HCT116 (cell line): Measurements from ENCODE around the gene TEX264. TPM values are rescaled to one million over a fixed set of nuclear protein-coding genes. Genes with fewer than 3 reads are reported as not detected.

Experiments
- ATAC-seq: fragments of 200-7000 bp; cut with Tn5 transposase; 2 replicates; pipeline ENCODE4 v1.9.1; 2020; ENCODE audit warnings: mild to moderate bottlenecking, moderate library complexity
- BruUV-seq: library from RNA; stranded (reverse); fragments of 400-500 nt; replicated peaks from 2 replicates; lab custom pipeline; 2021; lab: Mats Ljungman, UMichigan
- CTCF ChIA-PET: fragments of 300-600 bp; sonication (Branson Sonifier 250); formaldehyde crosslinking; loops from one replicate; lab custom pipeline; 2021; ENCODE audit warnings: antibody characterized with exemption; lab: Charles Lee
- POLR2A ChIA-PET: fragments of 300-600, 350-600 bp; sonication (Branson Sonifier 250); formaldehyde crosslinking; loops from one replicate; lab custom pipeline; 2021; ENCODE audit warnings: antibody characterized with exemption; lab: Charles Lee
- RAD21 ChIA-PET, 2 experiments: fragments of 300-600 bp; sonication (Branson Sonifier 250); formaldehyde crosslinking; loops; one replicate each; lab custom pipeline; 2023; ENCODE audit warnings: low total read pairs in 2 of 2; ENCODE audit not compliant: uncharacterized antibody in 2 of 2, unreplicated experiment in 2 of 2, low non-redundant PET in 1 of 2; lab: Charles Lee
- DNase-seq: peaks from one replicate; pipeline ENCODE4 v3.0.0-alpha.2; 2010; ENCODE audit warnings: low read depth, low spot score
- H2AFZ ChIP-seq: fragments of 200-600 bp; shearing (Covaris generic), sonication (generic); 2 replicates; pipeline ENCODE4 v1.6.1; 2017; ENCODE audit warnings: low read depth, mixed run types, mixed read lengths, antibody characterized with exemption, low read length; ENCODE audit not compliant: poor library complexity, severe bottlenecking
- H3K27ac ChIP-seq: 2 replicates; pipeline ENCODE4 v1.5.1; 2012; ENCODE audit warnings: low read depth, low read length
- H3K27me3 ChIP-seq: fragments of 200-600 bp; sonication (generic); 2 replicates; pipeline ENCODE4 v1.6.1; 2016; ENCODE audit warnings: mixed run types, low read length, mixed read lengths; ENCODE audit not compliant: insufficient read depth
- H3K36me3 ChIP-seq, 2 experiments: fragments of 200-500 bp in 1 of 2; fragments of 200-600 bp in 1 of 2; sonication (Bioruptor generic) in 1 of 2; sonication (generic) in 1 of 2; 2 replicates each; pipeline versions ENCODE4 v1.5.1 to v1.6.1; 2014 to 2016; ENCODE audit warnings: low read length in 2 of 2, inconsistent platforms in 1 of 2, mixed read lengths in 1 of 2, mixed run types in 1 of 2; ENCODE audit not compliant: insufficient read depth in 2 of 2, control insufficient read depth in 1 of 2
- H3K4me1 ChIP-seq, 2 experiments: fragments of 200-600 bp in 1 of 2; sonication (generic) in 1 of 2; 2 replicates each; pipeline versions ENCODE4 v1.5.1 to v1.6.1; 2012 to 2017; ENCODE audit warnings: low read length in 2 of 2, inconsistent platforms in 1 of 2, mild to moderate bottlenecking in 1 of 2, mixed read lengths in 1 of 2, mixed run types in 1 of 2, moderate library complexity in 1 of 2; ENCODE audit not compliant: insufficient read depth in 2 of 2, control insufficient read depth in 1 of 2
- H3K4me2 ChIP-seq: fragments of 200-600 bp; sonication (generic); 2 replicates; pipeline ENCODE4 v1.6.1; 2017; ENCODE audit warnings: mixed run types, low read length, mixed read lengths
- H3K4me3 ChIP-seq, 2 experiments: fragments of 200-600 bp in 1 of 2; sonication (generic) in 1 of 2; replicated peaks in 1 of 2; 2 replicates each; pipeline ENCODE4 v1.5.1; 2011 to 2016; ENCODE audit warnings: low read length in 2 of 2, control low read depth in 1 of 2, low read depth in 1 of 2, mild to moderate bottlenecking in 1 of 2, mixed read lengths in 1 of 2, mixed run types in 1 of 2
- H3K79me2 ChIP-seq: fragments of 200-600 bp; sonication (generic); 2 replicates; pipeline ENCODE4 v1.6.1; 2017; ENCODE audit warnings: mild to moderate bottlenecking, mixed run types, low read length, moderate library complexity, mixed read lengths; ENCODE audit not compliant: insufficient read depth
- H3K9ac ChIP-seq: fragments of 200-600 bp; sonication (generic); 2 replicates; pipeline ENCODE4 v1.6.1; 2016; ENCODE audit warnings: low read length, mixed read lengths
- H3K9me2 ChIP-seq: fragments of 200-600 bp; sonication (generic), shearing (Covaris generic); 2 replicates; pipeline ENCODE4 v1.6.1; 2017; ENCODE audit warnings: mixed run types, mild to moderate bottlenecking, moderate library complexity; ENCODE audit not compliant: insufficient read depth
- H3K9me3 ChIP-seq, 2 experiments: fragments of 200-500 bp in 1 of 2; fragments of 200-600 bp in 1 of 2; sonication (Bioruptor generic) in 1 of 2; sonication (generic) in 1 of 2; 2 replicates each; pipeline ENCODE4 v1.6.1; 2014 to 2017; ENCODE audit warnings: low read length in 2 of 2, mixed read lengths in 2 of 2, inconsistent platforms in 1 of 2, low read depth in 1 of 2, mild to moderate bottlenecking in 1 of 2, mixed run types in 1 of 2, moderate library complexity in 1 of 2; ENCODE audit not compliant: control insufficient read depth in 1 of 2, insufficient read depth in 1 of 2
- H4K20me1 ChIP-seq: fragments of 200-600 bp; sonication (generic), shearing (Covaris generic); 2 replicates; pipeline ENCODE4 v1.6.1; 2017; ENCODE audit warnings: mixed run types, mild to moderate bottlenecking, moderate library complexity; ENCODE audit not compliant: insufficient read depth
- CBX3 ChIP-seq: IDR thresholded peaks from 2 replicates; pipeline ENCODE4 v1.6.1; 2012; ENCODE audit warnings: low read depth
- CEBPB ChIP-seq: IDR thresholded peaks from 2 replicates; pipeline ENCODE4 v1.6.1; 2012; ENCODE audit warnings: low read depth
- EZH2 ChIP-seq: fragments of 200-600 bp; sonication (generic); IDR thresholded peaks from 2 replicates; pipeline ENCODE4 v1.6.1; 2017; ENCODE audit warnings: antibody characterized with exemption, mixed run types
- EZH2phosphoT487 ChIP-seq: fragments of 200-600 bp; IDR thresholded peaks from 2 replicates; pipeline ENCODE4 v1.6.1; 2018; ENCODE audit warnings: antibody characterized with exemption, borderline replicate concordance
- ZFX ChIP-seq: fragments of 450-650 bp; IDR thresholded peaks from 2 replicates; pipeline ENCODE4 v1.6.1; 2017
- intact Hi-C: fragments of 100-400 bp; cut with micrococcal nuclease; formaldehyde crosslinking; loops from 2 replicates; pipeline ENCODE4 v1.10.0; 2022
- total RNA-seq: library from RNA; stranded (reverse); gene quantifications from one replicate; pipeline ENCODE4 v1.2.1, GENCODE V29; 2021; ENCODE audit not compliant: unreplicated experiment
- TF ChIP-seq, protein P1 (sequence below): IDR thresholded peaks from 2 replicates; pipeline ENCODE4 v1.6.1; 2011; ENCODE audit warnings: mild to moderate bottlenecking, low read length, moderate library complexity; ENCODE audit not compliant: insufficient replicate concordance; ENCODE audit errors: extremely low read depth
- TF ChIP-seq, protein P2 (sequence below): IDR thresholded peaks from 2 replicates; pipeline ENCODE4 v1.6.1; 2012; ENCODE audit warnings: low read depth

Gene TEX264
- total RNA-seq, 1 experiment from 2014 or later: 36.0 TPM

DNA sequence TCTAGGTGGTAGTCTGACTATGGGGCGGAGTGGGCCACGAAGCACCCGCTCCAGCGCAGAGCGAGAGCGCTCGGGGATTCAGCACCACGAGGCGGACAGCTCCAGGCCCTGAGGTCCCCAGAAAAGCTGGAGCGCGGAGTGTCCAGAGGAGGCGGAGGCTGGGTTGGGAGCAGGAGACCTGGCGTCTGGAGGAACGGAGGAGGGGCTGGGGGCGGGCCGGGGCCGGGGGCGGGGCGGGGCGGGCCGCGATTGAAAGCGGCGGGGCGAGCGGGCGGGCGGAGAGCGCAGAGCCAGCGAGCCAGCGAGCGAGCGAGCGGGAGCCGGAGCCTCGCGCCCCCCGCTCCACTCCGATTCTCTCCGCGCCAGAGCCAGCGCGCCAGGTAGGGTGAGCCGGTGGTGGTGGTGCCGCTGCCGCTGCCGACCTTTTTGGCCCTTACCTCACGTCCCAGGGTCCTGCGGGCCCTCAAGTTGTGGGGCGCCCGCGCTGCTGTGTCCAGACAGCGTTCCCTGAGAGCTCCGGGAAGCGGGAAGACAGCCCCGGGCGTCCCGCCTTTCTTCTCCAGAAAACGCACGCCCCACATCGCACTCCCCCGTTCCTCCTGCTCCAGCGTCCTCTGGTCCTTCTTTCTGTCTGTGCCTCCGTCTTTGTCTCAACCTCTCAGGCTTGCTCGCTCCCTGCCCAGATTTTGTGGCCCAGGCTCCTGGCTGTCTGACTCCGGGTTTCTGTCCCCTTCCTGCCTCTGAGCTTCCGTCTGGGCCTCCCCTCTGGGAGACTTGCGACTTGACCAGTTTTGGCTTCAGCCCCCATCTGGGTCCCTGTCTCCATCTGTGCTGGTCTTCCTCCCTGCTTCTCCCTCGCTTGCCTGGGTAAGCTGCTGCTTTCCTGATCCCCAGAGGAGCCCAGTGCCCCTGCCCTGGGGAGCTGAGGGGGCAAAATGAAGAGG, 36.0 kb downstream of the TEX264 start, which contains the start of gene GRM2:
Gene GRM2 (plus strand): TSS at position 281 of the 944 bp plus-strand sequence. CDS start 1,916 bp downstream, outside the sequence.
- intact Hi-C loops: no loop called here

More for the DNA sequence above, 36.0 kb downstream of the TEX264 start, which contains the start of gene GRM2:
- Histone ChIP-seq H3K36me3 (peaks cover 0 to under 1% of the 10 kb centered on the region in 2 experiments; a peak in 1 of 4 replicates), H3K79me2 (no peaks in the 10 kb centered on the region), H3K4me2 (no peak within 1 kb of the TSS), H4K20me1 (no peaks in the 10 kb centered on the region), H3K4me3 (no peak within 1 kb of the TSS), H3K9me2 (no peaks in the 10 kb centered on the region), H3K4me1 (no peaks in the 10 kb centered on the region), H3K9me3 (no peaks in the 10 kb centered on the region), H2AFZ (no peak within 1 kb of the TSS), H3K27me3 (no peaks in the 10 kb centered on the region), H3K9ac (no peak within 1 kb of the TSS), H3K27ac (no peak within 1 kb of the TSS)
- DNase-seq (no peak), ATAC-seq (peak; percentile 37; the same call in 1 of the 2 replicates)
- CTCF ChIA-PET: no interaction called here
- no TSS peak for BruUV-seq
- RAD21 ChIA-PET: no interaction called here
- POLR2A ChIA-PET: no interaction called here
- TF ChIP-seq, protein P1, sequence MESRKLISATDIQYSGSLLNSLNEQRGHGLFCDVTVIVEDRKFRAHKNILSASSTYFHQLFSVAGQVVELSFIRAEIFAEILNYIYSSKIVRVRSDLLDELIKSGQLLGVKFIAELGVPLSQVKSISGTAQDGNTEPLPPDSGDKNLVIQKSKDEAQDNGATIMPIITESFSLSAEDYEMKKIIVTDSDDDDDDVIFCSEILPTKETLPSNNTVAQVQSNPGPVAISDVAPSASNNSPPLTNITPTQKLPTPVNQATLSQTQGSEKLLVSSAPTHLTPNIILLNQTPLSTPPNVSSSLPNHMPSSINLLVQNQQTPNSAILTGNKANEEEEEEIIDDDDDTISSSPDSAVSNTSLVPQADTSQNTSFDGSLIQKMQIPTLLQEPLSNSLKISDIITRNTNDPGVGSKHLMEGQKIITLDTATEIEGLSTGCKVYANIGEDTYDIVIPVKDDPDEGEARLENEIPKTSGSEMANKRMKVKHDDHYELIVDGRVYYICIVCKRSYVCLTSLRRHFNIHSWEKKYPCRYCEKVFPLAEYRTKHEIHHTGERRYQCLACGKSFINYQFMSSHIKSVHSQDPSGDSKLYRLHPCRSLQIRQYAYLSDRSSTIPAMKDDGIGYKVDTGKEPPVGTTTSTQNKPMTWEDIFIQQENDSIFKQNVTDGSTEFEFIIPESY: no peak
- TF ChIP-seq EZH2 (no peak), ZFX (no peak), CEBPB (no peak), CBX3 (no peak), EZH2phosphoT487 (no peak)
- TF ChIP-seq, protein P2, sequence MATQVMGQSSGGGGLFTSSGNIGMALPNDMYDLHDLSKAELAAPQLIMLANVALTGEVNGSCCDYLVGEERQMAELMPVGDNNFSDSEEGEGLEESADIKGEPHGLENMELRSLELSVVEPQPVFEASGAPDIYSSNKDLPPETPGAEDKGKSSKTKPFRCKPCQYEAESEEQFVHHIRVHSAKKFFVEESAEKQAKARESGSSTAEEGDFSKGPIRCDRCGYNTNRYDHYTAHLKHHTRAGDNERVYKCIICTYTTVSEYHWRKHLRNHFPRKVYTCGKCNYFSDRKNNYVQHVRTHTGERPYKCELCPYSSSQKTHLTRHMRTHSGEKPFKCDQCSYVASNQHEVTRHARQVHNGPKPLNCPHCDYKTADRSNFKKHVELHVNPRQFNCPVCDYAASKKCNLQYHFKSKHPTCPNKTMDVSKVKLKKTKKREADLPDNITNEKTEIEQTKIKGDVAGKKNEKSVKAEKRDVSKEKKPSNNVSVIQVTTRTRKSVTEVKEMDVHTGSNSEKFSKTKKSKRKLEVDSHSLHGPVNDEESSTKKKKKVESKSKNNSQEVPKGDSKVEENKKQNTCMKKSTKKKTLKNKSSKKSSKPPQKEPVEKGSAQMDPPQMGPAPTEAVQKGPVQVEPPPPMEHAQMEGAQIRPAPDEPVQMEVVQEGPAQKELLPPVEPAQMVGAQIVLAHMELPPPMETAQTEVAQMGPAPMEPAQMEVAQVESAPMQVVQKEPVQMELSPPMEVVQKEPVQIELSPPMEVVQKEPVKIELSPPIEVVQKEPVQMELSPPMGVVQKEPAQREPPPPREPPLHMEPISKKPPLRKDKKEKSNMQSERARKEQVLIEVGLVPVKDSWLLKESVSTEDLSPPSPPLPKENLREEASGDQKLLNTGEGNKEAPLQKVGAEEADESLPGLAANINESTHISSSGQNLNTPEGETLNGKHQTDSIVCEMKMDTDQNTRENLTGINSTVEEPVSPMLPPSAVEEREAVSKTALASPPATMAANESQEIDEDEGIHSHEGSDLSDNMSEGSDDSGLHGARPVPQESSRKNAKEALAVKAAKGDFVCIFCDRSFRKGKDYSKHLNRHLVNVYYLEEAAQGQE: peak; percentile 66
